ENCODE data around the gene CFD. TPM values are rescaled to one million over a fixed set of nuclear protein-coding genes. Genes with fewer than 3 reads are reported as not detected.

CFD gene
- total RNA-seq, 1 experiment from 2014 or later = 1.9 TPM

GRCh38 chr19:845707-846521 is 13.6 kb upstream of the CFD start:
- peak overlapping the region in 2 of 3 experiments; percentile 34 to 65; a peak in 1 of 7 replicates for H3K27ac Mint-ChIP-seq
- Histone ChIP-seq H3K4ac (ENCODE audit: low read depth, low read length) (no peak overlapping the region), H3T11ph (ENCODE audit: low read length) (no peak overlapping the region), H3K9ac (ENCODE audit: extremely low read depth, insufficient read length, low read length) (no peak overlapping the region), H2BK5ac (ENCODE audit: insufficient read length, low read length) (no peak overlapping the region), H3K79me1 (ENCODE audit: insufficient read depth, low read depth, low read length, poor library complexity, severe bottlenecking) (no peaks in the 10 kb centered on the region), H3K23ac (ENCODE audit: insufficient read length, low read depth, low read length) (no peak overlapping the region), H4K91ac (ENCODE audit: insufficient read length, low read depth, low read length) (no peak overlapping the region), H3K27ac (ENCODE audit: insufficient read length, low read depth, low read length) (no peak overlapping the region), H2BK20ac (ENCODE audit: low read depth, low read length, poor library complexity, severe bottlenecking) (no peak overlapping the region), H4K8ac (replicated peaks; ENCODE audit: insufficient read length, low read depth, low read length) (no peak overlapping the region), H3K23me2 (ENCODE audit: insufficient read length, low read depth, low read length, poor library complexity, severe bottlenecking) (peaks cover 2% of the 10 kb centered on the region), H2AK5ac (ENCODE audit: insufficient read length, low read length) (no peak overlapping the region), H3K27me3 (ENCODE audit: insufficient read depth, low read length) (peaks cover 3% of the 10 kb centered on the region; the same call in 1 of the 2 replicates), H4K5ac (ENCODE audit: insufficient read length, low read depth, low read length) (no peak overlapping the region), H3K18ac (ENCODE audit: insufficient read length, low read depth, low read length) (no peak overlapping the region), H2BK120ac (ENCODE audit: low read depth, low read length, poor library complexity, severe bottlenecking) (no peak overlapping the region), H3K79me2 (ENCODE audit: insufficient read depth, low read length) (no peaks in the 10 kb centered on the region), H2AFZ (ENCODE audit: low read length) (no peak overlapping the region), H2BK15ac (ENCODE audit: low read depth, low read length) (no peak overlapping the region), H3K14ac (ENCODE audit: insufficient read depth, low read length) (no peak overlapping the region), H3K56ac (ENCODE audit: insufficient read length, low read depth, low read length) (no peak overlapping the region), H3K4me2 (ENCODE audit: insufficient read depth, insufficient read length, low read length) (no peak overlapping the region), H4K20me1 (ENCODE audit: control insufficient read depth, insufficient read depth, insufficient read length) (no peaks in the 10 kb centered on the region), H3K4me1 (ENCODE audit: insufficient read depth, low read length) (no peaks in the 10 kb centered on the region), H2BK12ac (ENCODE audit: insufficient read length, low read depth, low read length) (no peak overlapping the region), H3K9me3 (ENCODE audit: control insufficient read depth, low read depth, low read length) (no peaks in the 10 kb centered on the region)
- peak overlapping the region in 1 of 2 experiments; percentile 21; a peak in 1 of 5 replicates for H3K4me3 Mint-ChIP-seq
- H3K36me3 Mint-ChIP-seq (ENCODE audit: insufficient read depth in 1 of 3, low read depth in 3 of 3) = no peaks in the 10 kb centered on the region; a peak in 1 of 7 replicates
- peaks cover 2 to 11% of the 10 kb centered on the region in 2 experiments; a peak in 2 of 4 replicates for H3K4me1 Mint-ChIP-seq
- no CpG with 5 or more reads among the region's 37 CpGs for WGBS (ENCODE audit: extremely low coverage, insufficient read length, low lambda C conversion rate)
- peaks cover 62% of the 10 kb centered on the region for H3K27me3 Mint-ChIP-seq (ENCODE audit: low read depth)
- TF ChIP-seq, protein P1, sequence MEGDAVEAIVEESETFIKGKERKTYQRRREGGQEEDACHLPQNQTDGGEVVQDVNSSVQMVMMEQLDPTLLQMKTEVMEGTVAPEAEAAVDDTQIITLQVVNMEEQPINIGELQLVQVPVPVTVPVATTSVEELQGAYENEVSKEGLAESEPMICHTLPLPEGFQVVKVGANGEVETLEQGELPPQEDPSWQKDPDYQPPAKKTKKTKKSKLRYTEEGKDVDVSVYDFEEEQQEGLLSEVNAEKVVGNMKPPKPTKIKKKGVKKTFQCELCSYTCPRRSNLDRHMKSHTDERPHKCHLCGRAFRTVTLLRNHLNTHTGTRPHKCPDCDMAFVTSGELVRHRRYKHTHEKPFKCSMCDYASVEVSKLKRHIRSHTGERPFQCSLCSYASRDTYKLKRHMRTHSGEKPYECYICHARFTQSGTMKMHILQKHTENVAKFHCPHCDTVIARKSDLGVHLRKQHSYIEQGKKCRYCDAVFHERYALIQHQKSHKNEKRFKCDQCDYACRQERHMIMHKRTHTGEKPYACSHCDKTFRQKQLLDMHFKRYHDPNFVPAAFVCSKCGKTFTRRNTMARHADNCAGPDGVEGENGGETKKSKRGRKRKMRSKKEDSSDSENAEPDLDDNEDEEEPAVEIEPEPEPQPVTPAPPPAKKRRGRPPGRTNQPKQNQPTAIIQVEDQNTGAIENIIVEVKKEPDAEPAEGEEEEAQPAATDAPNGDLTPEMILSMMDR (conservative IDR thresholded peaks at IDR 0.05) = no peak
- H3K9me3 Mint-ChIP-seq = peaks cover 0 to 4% of the 10 kb centered on the region in 2 experiments; a peak in 2 of 5 replicates
- DNase-seq = no peak

All from H9 (cell line).